ENCODE measurements around the gene MTR. TPM values are rescaled to one million over a fixed set of nuclear protein-coding genes. Genes with fewer than 3 reads are reported as not detected.

The MTR gene
- total and polyA plus RNA-seq, 10 donors: 4.4 to 65.4 (median 42.0) TPM

GRCh38 chr1:236768601-236769000 is 26.5 kb upstream of the MTR start:
- H3K27ac ChIP-seq: no peak overlapping the region
- intact Hi-C loops (cut with DNase I; ENCODE audit: low total_unique reads): no loop called here
- no peaks in the 10 kb centered on the region for H3K36me3 ChIP-seq
- peaks cover 0 to 13% (median 0%) of the 10 kb centered on the region in 7 donors for H3K27me3 ChIP-seq (replicated peaks in 1 of 7)
- TF ChIP-seq CTCF (IDR thresholded peaks at IDR 0.05 in 8 of 11, conservative IDR thresholded peaks at IDR 0.05 in 3 of 11) (no peak), POLR2A (IDR thresholded peaks at IDR 0.05) (no peak), POLR2AphosphoS5 (IDR thresholded peaks at IDR 0.05) (no peak)
- no peaks in the 10 kb centered on the region for H3K4me1 ChIP-seq
- no peak for DNase-seq
- H3K4me3 ChIP-seq: no peak overlapping the region
- no peaks in the 10 kb centered on the region for H3K9me3 ChIP-seq

- 58 to 79% (median 63%) methylated on average over 3 of the region's 3 CpGs for WGBS, 5 donors
- intact Hi-C loops (cut with DNase I; ENCODE audit: low total_unique reads): no loop called here
Measured at GRCh38 chr1:236773919-236774318, 21.2 kb upstream of the MTR start.

GRCh38 chr1:236774926-236775325 is 20.2 kb upstream of the MTR start:
- WGBS, 5 donors: 57 to 71% (median 68%) methylated on average over 3 of the region's 3 CpGs
- Histone ChIP-seq H3K36me3 (no peaks in the 10 kb centered on the region), H3K27me3 (replicated peaks in 1 of 7) (peaks cover 0 to 14% (median 0%) of the 10 kb centered on the region in 7 donors), H3K4me1 (no peaks in the 10 kb centered on the region), H3K9me3 (peaks cover 0 to 18% (median 13%) of the 10 kb centered on the region in 8 donors), H3K4me3 (no peak overlapping the region), H3K27ac (no peak overlapping the region)
- TF ChIP-seq POLR2AphosphoS5 (IDR thresholded peaks at IDR 0.05): no peak
- no peak for TF ChIP-seq POLR2A (IDR thresholded peaks at IDR 0.05)
- peak in 1 of 11 experiments; percentile 15 for TF ChIP-seq CTCF (IDR thresholded peaks at IDR 0.05 in 8 of 11, conservative IDR thresholded peaks at IDR 0.05 in 3 of 11)
- no peak for DNase-seq
- intact Hi-C loops (cut with DNase I; ENCODE audit: low total_unique reads): no loop called here

More at GRCh38 chr1:236773919-236774318, 21.2 kb upstream of the MTR start:
- H3K27ac ChIP-seq: no peak overlapping the region
- no peaks in the 10 kb centered on the region for H3K36me3 ChIP-seq
- H3K4me3 ChIP-seq: no peak overlapping the region
- DNase-seq: no peak
- peaks cover 0 to 22% (median 0%) of the 10 kb centered on the region in 7 donors for H3K27me3 ChIP-seq (replicated peaks in 1 of 7)
- H3K4me1 ChIP-seq: no peaks in the 10 kb centered on the region
- peaks cover 0 to 8% (median 4%) of the 10 kb centered on the region in 8 donors for H3K9me3 ChIP-seq
- no peak for TF ChIP-seq POLR2AphosphoS5 (IDR thresholded peaks at IDR 0.05)

GRCh38 chr1:236779312-236779711 is 15.8 kb upstream of the MTR start:
- peaks cover 0 to 18% (median 14%) of the 10 kb centered on the region in 8 donors for H3K9me3 ChIP-seq
- WGBS, 5 donors: 79 to 94% (median 91%) methylated on average over 2 of the region's 2 CpGs
- H3K27ac ChIP-seq: no peak overlapping the region
- intact Hi-C loops (cut with DNase I; ENCODE audit: low total_unique reads): no loop called here
- no peak for DNase-seq
- no peak overlapping the region for H3K4me3 ChIP-seq
- H3K27me3 ChIP-seq (replicated peaks in 1 of 7): peaks cover 0 to 12% (median 0%) of the 10 kb centered on the region in 7 donors
- H3K4me1 ChIP-seq: no peaks in the 10 kb centered on the region
- H3K36me3 ChIP-seq: no peaks in the 10 kb centered on the region
- TF ChIP-seq POLR2A (IDR thresholded peaks at IDR 0.05) (no peak), POLR2AphosphoS5 (IDR thresholded peaks at IDR 0.05) (no peak), CTCF (IDR thresholded peaks at IDR 0.05 in 8 of 11, conservative IDR thresholded peaks at IDR 0.05 in 3 of 11) (no peak)

- H3K9me3 ChIP-seq: peaks cover 0 to 5% (median 0%) of the 10 kb centered on the region in 8 donors
- DNase-seq: no peak
Measured at GRCh38 chr1:236785477-236785876, 9.6 kb upstream of the MTR start.

More at GRCh38 chr1:236785477-236785876, 9.6 kb upstream of the MTR start:
- no peak overlapping the region for H3K4me3 ChIP-seq
- peaks cover 0 to 3% (median 0%) of the 10 kb centered on the region in 7 donors for H3K27me3 ChIP-seq (replicated peaks in 1 of 7)
- intact Hi-C loops (cut with DNase I; ENCODE audit: low total_unique reads): no loop called here
- WGBS, 5 donors: 65 to 79% (median 76%) methylated on average over 2 of the region's 2 CpGs; no CpG with 5 or more reads in 2 of the 5 donors
- H3K36me3 ChIP-seq: no peaks in the 10 kb centered on the region
- no peaks in the 10 kb centered on the region for H3K4me1 ChIP-seq
- TF ChIP-seq CTCF (IDR thresholded peaks at IDR 0.05 in 8 of 11, conservative IDR thresholded peaks at IDR 0.05 in 3 of 11): no peak
- H3K27ac ChIP-seq: no peak overlapping the region
